NCI-H146 treated with DMSO at 0.1 percent for 48 hours (cell line): Measurements from ENCODE around the gene NUDT9.
"Not testable (repeated sequence)": the region's sequence is repeated elsewhere in the genome, so short reads cannot be mapped to it uniquely, and the experiment has no call there.

Experiments used
- DNase-seq: peaks from one replicate; lab custom pipeline; 2025; ENCODE audit not compliant: unreplicated experiment; lab: John Stamatoyannopoulos, UW

Gene NUDT9, protein sequence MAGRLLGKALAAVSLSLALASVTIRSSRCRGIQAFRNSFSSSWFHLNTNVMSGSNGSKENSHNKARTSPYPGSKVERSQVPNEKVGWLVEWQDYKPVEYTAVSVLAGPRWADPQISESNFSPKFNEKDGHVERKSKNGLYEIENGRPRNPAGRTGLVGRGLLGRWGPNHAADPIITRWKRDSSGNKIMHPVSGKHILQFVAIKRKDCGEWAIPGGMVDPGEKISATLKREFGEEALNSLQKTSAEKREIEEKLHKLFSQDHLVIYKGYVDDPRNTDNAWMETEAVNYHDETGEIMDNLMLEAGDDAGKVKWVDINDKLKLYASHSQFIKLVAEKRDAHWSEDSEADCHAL

DNA sequence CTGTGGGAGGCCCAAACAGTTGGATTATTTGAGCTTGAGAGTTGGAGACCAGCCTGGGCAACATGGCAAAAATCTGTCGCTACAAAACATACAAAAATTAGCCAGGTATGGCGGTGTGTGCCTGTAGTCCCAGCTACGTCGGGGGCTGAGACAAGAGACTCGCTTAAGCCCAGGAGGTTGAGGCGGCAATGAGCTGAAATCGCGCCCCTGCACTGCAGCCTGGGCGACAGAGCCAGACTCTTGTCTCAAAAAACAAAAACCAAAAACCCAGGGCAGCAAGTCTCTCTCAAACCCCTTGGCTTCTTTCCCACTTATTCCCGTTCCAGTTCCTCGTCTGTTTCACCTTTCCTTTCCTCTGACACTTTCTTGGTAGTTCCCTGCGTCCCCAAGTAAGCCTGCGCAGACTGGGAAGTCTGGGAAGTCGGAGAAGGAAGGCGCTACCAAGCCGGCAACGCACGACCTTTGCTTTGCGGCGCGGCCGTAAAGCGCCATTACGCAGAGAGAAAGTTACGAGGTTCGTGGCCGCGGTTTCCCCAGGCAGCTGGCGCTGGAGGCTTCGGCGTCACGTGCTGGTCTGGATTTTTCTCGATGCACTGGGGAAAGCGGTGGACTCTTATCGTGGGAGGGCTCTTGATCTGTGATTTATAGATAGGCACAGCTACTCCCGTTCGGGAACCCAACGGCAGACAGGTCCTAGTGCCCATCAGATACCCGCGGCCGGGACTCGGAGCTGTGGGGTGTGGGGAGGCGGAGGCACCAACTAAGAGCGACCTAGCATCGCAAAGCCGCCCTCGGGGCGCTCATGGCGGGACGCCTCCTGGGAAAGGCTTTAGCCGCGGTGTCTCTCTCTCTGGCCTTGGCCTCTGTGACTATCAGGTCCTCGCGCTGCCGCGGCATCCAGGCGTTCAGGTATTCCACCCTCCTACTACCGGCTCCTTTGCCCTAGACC lies at the start of gene NUDT9:
Gene NUDT9, plus strand, starts transcription at position 470 of the 949 bp plus-strand sequence. Its CDS starts 333 bp downstream, at position 803.
- peak; percentile 41 for DNase-seq

DNA sequence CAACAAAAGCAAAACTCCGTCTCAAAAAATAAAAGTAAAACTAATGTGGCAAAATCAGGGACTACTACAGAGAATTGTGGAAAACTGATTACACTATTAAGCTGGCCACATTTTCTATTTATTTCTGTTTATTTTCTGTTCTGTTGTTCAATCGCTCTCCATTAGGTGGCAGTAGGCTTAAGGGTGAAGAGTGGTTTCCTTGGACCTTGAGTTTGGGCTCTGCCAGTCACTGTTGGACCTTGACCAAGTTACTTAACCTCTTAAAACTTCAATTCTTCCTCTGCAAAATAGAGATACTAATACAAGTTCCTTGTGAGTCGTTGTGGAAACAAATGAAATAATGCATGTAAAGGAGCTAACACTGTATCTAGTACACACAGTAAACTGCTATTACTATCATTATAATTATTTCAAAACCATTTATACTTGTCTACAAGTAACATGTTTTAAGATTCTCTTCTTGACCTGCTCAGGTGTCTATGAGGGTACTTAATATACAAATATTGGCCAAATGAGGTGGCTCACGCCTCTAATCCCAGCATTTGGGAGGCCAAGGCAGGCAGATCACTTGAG lies 46.6 kb upstream of the NUDT9 start:
- DNase-seq = no peak

DNA sequence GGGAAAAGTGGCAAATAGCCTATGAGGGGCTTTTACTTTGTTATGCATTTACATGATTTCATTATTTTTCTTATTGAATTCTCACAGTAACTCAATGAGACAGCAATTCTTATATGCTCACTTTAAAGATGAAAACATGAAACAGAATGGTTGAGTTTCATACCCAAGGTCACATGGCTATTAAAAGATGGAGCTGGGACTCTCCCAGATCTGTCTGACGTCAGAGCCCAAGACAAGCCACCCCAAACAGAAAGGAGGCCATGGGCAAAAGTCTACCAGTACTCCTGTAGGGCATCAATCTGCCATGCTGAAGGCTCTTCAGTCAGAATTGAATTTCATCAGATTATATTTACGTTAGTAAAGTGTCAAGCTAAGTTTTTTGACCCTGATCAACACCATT lies 44.6 kb upstream of the NUDT9 start:
- no peak for DNase-seq

DNA sequence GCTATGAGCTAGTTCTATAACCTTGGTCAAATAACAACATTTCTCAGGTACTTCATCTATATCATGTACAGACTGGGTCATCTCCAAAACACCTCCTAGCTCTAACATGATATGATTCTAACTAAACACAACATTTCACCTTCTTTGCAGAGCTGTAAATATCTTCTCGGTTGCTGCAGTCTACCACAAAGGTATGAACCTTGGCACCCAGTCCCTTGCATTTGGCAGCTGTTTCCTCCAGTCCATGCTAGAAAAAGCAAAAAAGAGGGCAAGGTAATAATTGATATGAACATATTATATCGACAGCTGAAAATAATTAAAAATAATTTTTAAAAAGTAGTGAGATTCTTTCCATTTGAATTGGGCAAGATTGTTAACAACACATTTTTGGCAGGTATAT lies 40.3 kb upstream of the NUDT9 start:
- no peak for DNase-seq

DNA sequence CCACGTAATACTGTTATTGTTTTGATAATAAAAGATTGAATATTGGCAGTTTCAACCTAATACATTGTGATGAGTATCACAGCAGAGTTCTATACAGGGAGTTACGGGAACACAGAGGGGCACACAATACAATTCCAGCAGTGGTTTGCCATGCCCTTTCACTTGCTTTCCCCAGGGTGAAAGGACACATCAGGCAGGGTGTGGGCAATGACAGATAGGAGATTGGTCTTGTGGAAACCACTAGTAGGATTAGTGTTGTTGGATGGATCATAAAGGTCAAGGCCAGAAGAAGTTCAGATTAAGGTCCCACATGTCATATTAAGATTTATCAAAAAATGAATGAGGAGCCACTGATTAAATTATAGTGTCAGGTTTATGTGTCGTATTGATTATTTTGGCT lies 39.4 kb upstream of the NUDT9 start:
- DNase-seq = no peak

DNA sequence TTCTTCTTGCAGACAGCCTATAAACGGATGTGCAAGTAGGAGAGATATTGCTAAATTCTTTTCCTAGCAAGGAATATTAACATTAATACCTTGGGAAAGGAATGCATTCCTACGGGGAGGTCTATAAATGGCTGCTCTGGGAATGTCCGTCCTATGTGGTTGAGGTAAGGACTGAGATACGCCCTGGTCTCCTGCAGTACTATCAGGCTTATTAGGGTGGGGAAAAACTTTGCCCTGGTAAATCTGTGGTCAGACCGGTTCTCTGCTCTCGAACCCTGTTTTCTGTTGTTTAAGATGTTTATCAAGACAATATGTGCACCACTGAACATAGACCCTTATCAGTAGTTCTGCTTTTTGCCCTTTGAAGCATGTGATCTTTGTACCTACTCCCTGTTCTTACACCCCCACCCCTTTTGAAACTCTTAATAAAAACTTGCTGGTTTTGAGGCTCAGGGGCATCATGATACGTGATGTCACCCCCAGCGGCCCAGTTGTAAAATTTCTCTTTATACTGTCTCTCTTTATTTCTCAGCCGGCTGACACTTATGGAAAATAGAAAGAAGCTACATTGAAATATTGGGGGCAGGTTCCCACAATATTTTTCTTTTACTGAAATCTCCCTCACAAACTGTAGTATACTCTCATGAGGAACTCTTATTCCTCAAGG lies 37.8 kb upstream of the NUDT9 start:
- DNase-seq = not testable (repeated sequence)

DNA sequence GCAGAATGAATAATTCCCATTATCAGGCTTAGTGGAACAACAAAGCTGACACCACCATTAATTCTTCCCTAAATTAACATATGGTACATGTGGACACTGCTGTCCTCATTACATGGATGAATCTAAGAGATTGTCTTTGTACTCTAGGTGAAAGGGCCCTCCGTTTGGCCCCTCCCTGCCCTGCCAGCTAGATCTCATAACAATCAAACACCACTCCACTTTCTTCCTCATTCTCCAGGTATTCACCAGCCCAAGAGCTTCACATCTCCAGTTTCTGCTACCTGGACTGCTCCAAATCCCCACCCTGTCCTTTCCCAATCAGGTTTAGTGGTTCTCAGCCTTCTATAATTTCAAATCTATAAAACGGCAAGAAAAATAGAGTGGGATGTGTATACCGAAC lies 35.1 kb upstream of the NUDT9 start:
- no peak for DNase-seq

DNA sequence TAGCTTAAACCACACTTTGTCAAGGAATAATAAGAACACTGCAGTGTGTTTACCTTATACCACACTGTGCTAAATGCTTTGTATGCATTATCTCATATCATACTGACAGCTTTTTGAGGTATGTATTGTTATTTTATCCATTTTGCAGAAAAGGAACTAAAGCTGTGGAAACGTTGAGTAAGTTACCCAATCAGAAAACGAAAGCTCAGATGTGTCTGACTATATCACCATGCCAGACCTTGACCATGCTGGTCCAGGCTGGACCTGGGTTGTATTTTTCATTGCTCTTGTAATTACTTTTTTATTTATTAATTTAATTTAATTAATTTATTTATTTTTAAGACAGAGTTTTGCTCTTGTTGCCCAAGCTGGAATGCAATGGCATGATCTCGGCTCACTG lies 33.5 kb upstream of the NUDT9 start:
- no peak for DNase-seq

DNA sequence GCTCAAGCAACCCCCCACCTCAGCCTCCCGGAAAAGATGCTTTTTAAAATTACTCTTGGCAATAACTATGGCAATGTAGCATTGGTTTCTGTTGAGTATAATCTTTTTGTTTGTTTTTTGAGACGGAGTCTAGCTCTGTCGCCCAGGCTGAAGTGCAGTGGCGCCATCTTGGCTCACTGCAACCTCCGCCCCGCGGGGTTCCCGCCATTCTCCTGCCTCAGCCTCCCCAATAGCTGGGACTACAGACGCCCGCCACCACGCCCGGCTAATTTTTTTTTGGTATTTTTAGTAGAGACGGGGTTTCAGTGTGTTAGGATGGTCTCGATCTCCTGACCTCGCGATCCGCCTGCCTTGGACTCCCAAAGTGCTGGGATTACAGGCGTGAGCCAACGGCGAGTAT lies 32.3 kb upstream of the NUDT9 start:
- not testable (repeated sequence) for DNase-seq

DNA sequence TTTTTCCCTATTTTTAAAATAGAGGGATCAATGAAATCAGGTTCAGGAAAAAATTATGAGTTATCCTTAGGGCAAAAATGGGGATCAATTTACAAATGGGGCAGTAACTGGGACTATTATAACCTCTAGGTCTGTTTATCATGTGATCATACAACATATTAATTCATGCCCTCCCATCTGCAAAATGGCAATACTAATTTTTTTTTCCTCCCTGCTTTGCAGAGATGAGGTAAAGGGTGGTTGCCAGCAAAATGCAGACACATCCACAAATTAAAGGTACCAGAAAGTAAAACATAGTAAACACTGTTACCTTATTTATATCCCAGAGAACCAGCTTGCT lies 31.9 kb upstream of the NUDT9 start:
- peak; percentile 2 for DNase-seq

DNA sequence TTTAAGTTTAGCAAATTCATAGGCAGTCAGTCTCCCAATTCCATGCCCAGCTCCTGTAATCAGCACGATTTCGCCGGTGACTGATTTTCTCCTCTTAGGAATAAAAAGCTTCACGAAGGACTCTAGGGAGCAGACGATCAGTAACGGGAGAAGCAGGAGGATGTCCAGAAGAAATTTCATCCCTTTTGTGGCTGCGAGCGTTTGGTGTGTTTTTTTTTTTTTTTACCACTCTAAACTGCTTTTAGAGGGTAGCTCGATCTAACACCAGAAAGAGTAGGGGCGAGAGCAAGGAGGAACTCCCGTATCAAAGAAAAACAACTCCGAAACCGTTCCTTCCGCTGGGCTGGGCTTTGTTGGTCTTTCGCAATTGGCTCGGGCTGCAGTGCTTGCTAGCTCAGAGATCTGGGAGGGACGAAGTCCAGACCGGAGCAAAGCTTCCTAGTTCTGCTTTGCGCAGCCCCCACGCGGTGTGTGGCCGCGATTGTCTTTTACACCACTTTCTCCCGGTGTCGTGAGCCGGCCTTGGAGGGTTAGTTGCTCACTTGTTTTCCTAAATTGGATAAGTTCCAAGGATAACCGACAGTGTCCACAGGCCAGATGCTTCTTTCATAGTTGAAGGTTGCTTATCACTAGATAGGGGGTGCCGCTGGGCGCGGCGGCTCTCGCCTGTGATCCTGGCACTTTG lies 31.3 kb upstream of the NUDT9 start, which contains the start of gene HSD17B11:
Gene HSD17B11, minus strand, starts transcription at position 298 of the 685 bp plus-strand sequence. Its CDS starts 118 bp downstream, at position 180.
- DNase-seq = peak; percentile 41

DNA sequence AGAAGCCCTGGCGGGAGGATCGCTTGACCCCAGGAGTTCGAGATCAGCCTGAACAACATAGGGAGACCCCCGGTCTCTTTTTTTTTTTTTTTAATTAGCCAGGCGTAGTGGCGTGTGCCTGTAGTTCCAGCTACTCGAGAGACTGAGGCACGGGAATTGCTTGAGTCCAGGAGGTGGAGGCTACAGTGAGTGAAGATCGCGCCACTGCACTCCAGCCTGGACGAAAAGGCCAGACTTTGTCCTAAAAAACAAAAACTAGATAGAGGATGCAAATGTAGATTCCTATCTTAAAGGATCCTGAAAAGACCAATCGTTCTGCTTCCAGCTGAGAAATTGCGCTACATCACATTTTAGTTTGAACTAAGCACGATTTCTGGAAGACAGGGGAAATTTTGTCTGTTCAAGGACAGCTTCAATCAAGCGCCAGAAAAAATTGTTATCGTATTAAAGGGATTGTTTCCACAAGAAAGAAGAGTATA lies 30.8 kb upstream of the NUDT9 start:
- DNase-seq = no peak

DNA sequence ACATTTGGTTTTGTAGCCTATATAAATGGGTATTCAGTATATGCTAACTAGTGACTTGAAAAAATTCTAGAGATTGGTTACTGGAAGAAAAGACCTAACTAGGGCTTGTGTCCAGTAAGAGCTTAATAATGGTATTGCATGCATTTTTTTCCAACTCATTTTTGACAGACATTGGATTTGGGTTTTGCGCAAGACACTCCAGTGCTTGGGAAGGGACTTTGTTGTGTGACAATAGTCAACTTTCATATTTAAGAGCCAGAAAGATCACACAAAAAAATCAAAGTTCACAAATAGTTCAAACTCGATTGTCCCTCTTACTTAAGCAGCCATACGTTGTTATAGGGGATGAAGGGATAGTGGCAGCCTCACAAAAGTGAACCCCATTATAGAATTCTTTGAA lies 30.2 kb upstream of the NUDT9 start:
- no peak for DNase-seq

DNA sequence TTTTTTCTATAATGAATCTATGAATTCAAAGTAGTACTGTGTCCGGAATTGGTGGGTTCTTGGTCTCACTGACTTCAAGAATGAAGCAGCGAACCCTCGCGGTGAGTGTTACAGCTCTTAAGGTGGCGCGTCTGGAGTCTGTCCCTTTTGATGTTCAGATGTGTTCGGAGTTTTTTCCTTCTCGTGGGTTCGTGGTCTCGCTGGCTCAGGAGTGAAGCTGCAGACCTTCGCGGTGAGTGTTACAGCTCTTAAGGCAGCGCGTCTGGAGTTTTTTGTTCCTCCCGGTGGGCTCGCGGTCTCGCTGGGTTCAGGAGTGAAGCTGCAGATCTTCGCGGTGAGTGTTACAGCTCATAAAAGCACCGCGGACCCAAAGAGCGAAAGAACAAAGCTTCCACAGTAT lies 27.3 kb upstream of the NUDT9 start:
- DNase-seq = not testable (repeated sequence)

DNA sequence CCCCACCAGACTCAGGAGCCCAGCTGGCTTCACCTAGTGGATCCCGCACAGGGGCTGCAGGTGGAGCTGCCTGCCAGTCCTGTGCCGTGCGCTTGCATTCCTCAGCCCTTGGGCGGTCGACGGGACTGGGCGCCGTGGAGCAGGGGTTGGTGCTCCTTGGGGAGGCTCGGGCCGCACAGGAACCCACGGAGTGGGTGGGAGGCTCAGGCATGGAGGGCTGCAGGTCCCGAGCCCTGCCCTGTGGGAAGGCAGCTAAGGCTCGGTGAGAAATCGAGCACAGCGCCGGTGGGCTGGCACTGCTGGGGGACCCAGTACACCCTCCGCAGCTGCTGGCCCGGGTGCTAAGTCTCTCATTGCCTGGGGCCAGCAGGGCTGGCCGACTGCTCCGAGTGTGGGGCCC lies 26.5 kb upstream of the NUDT9 start:
- DNase-seq = not testable (repeated sequence)

DNA sequence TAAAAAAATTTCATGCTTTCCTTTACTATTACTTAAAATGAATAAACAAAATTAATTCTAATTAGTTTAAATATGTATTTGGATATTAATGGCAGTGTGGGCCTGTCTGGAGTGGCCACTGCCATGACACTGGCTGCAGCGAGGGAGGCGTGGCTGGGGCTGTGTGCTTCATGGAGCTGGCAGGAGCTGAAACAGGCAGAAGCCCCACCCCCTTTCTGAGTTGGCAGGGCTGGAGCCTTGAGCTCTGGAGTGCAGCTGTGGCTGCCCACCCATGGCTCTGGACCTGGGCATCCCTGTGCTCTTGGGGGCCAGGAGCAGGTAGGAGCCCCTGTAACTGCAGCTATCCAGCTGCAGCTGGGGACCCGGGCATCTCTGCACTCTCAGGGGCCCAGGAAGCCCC lies 23.2 kb upstream of the NUDT9 start:
- DNase-seq = no peak

DNA sequence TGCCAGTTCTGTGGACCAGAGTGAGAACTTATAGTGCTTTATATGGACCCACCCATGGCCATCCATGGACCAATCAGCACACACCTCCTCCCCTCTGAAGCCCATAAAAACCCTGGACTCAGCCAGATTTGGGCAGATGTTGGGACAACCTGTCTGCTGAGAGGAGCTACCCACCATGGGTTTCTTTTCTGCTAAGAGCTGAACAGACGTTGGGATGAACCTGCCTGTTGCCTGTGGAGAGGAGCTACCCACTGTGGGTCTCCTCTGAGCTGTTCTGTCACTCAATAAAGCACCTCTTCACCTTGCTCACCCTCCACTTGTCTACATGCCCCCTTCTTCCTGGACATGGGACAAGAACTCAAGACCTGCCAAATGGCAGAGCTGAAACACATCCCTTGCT lies 22.4 kb upstream of the NUDT9 start:
- no peak for DNase-seq

DNA sequence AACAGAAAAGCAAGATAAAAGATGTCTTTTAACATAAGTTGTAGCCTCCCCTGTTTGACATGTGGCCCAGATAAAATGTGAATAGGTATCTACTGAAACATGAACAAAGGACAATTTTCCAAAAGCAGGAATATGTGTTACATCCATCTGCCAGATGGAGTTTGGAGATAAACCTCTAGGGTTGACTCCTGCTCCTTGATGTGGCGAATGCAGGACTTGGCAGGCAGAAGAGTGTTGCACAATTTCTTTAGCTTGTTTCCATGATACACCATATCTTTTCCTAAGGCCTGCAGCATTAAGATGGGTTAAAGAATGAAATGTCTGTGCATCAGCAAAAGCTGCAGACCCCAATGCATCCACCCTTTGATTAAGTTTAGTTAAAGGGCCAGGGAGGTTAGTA lies 18.6 kb upstream of the NUDT9 start:
- not testable (repeated sequence) for DNase-seq

DNA sequence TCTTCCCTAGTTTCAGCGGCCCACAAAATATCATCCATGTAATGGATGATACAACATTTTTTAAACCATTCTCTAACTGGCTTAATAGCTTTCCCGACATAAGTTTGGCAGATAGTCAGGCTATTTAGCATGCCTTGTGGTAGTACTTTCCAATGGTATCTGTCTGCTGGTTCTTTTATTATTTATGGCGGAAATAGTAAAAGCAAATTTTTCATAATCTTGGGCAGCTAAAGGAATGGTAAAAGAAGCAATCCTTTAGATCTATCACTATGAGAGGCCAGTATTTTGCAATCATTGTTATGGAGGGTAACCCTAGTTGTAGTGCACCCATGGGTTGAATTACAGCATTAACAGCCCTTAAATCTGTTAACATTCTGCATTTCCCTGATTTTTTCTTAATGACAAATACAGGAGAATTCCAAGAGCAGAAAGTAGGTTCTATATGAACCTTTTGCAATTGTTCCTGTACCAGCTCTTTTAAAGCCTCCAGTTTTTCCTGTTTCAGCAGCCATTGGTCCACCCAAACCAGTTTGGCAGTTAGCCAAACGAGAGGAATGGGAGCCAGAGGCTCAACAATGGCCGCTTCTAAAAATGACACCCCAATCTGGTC lies 17.1 kb upstream of the NUDT9 start:
- no peak for DNase-seq

DNA sequence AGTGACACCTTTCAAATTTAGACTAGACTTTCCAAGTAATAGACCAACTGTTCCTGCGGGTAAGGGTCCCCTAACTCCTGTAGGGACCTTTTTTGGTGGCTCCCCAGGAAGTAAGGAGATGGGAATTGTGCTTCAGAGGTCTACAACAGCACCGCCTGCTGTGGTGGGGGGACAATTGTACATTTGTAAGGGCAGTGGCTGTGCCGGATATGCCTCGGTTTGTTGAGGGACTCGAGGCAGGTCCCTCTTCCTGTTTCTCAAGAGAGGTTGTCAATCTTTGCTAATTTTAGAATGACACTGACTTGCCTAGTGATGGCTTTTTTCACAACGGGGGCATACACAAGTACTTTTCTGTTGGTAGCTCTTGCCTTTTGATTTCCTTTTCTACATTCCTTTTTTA lies 15.9 kb upstream of the NUDT9 start:
- DNase-seq = no peak
